DMS 273 (cell line): Measurements from ENCODE around the gene RAB3GAP1.
"Not testable (repeated sequence)": the region's sequence is repeated elsewhere in the genome, so short reads cannot be mapped to it uniquely, and the experiment has no call there.

ENCODE experiments used
- DNase-seq: peaks from one replicate; lab custom pipeline; 2025; ENCODE audit not compliant: unreplicated experiment; lab: John Stamatoyannopoulos, UW

RAB3GAP1 gene

DNA sequence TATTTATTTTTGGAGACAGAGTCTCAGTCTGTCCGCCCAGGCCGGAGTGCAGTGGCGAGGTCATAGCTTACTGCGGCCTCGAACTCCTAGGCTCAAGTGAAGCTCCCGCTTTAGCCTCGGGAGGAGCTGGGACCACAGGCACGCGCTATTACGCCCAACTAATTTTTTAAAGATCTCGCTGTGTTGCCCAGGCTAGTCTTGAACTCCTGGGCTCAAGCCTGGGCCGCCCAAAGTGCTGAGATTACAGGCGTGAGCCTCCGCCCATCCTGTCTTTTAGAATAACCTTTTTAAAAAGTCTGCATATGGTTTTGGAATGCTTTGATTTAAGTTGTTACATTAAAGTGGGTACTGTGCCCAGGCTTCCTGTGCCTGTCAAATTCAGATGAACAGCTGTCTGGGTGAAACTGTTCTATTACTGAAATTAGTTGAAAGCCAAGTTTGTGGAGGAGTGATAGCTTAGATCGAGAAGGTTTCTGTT is 944 bp downstream of the RAB3GAP1 start:
- peak; percentile 48 for DNase-seq

DNA sequence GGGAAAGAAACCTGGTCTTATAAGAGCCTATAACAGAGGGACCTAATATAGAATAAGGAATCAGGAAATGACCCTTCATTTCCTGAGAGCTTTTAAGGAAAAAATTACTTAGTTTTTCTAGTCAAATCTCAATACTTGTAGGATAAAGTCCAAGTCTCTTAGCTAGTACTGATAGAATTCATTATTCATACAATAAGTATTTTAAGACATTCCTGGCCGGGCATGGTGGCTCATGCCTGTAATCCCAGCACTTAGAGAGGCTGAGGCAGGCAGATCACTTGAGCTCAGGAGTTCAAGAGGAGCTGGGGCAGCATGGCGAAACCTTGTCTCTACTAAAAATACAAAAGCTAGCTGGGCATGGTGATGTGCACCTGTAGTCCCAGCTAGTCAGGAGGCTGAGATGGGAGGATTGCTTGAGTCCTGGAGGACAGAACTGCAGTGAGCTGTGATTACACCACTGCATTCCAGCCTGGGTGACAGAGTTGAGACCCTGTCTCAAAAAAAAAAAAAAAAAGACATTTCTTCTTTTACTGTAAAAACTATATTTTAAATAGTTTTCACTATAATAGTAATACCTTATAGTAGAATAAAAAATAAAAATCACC is 3.2 kb downstream of the RAB3GAP1 start:
- no peak for DNase-seq

DNA sequence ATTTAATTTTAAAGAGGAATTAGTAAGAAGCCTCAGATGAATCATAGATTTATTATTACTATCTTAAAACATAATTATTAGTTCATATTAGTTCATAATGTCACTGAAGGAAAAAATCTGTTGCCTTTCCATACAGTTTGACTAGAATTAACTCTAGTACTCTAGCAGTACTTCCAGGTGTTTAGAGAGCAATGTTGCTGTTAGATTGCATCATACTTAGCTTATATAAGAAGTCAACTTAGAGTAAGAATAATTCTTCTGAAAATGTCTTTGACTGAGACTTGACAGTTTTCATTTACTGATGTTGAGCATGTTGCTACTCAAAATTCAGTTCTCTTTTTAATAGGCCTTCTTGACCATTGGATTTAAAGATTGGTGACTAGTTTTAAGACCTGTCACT is 4.7 kb downstream of the RAB3GAP1 start:
- DNase-seq = peak; percentile 6

DNA sequence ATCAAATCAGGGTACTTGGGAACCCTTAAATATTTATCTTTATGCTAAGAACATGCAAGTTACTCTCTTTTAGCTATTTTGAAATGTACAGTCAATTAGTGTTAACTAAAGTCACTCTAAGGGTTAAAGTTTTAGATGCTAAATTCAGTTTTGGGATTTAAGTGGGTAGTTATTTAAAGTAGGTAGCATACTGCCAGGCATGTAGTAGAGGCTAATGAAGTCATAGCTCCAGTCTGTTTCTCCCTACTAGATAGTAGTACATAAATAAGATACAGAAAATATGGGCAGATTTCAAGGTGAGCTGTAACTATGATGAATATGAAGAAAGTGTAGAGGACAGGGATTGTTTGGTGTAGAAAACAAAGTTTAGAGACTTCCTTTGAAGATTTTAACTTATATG is 7.5 kb downstream of the RAB3GAP1 start:
- DNase-seq = no peak

DNA sequence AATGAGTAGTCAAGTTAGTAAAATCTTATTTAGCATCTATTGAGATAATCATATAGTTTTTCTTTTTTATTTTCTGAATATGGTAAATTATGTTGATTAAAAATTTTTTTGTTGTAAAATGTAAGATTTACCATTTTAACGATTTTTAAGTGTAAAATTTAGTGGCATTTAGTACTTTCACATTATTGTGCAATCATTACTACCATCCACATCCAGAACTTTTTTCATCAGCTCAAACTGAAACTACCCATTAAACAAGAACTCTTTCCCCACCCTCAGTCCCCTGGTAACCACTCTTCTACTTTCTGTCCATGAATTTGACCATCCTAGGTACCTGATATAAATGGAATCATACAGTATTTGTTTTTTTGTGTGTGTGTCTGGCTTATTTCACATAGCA is 11.1 kb downstream of the RAB3GAP1 start:
- DNase-seq = no peak

DNA sequence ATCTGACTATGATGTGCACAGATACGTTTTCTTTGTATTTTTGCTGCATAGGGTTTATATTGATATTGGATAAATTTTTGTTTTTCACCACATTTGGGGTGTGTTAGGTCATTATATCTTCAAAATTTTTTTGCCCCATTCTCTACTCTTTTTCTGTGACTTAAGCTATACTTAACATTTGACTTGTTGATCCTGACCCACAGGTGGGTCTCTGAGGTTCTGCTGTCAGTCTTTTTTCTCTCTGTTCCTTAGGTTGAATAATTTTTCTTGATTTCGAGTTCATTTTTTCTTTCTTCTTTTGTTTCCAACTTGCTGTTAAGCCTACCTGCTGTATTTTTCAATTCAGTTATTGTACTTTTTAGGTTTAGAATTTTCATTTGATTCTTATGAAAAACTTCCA is 12.1 kb downstream of the RAB3GAP1 start:
- DNase-seq = no peak

DNA sequence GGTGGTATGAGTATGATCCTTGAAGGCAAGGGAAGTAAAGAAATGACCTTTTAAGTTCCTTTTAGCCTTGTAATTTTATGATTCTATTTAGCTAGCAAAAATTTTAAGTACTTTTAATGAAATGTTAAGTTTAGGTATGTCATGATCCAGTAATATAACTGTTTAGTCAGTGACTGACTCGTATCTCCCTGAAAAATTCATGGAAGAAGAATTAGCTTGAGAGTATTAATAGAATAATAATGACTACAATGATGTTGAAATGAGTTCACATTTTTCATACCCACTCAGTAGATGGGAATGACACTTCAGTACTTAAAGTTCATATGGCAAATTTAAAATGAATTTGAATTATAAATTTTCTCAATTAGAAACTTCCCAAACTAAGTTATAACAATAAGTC is 14.6 kb downstream of the RAB3GAP1 start:
- DNase-seq = no peak

DNA sequence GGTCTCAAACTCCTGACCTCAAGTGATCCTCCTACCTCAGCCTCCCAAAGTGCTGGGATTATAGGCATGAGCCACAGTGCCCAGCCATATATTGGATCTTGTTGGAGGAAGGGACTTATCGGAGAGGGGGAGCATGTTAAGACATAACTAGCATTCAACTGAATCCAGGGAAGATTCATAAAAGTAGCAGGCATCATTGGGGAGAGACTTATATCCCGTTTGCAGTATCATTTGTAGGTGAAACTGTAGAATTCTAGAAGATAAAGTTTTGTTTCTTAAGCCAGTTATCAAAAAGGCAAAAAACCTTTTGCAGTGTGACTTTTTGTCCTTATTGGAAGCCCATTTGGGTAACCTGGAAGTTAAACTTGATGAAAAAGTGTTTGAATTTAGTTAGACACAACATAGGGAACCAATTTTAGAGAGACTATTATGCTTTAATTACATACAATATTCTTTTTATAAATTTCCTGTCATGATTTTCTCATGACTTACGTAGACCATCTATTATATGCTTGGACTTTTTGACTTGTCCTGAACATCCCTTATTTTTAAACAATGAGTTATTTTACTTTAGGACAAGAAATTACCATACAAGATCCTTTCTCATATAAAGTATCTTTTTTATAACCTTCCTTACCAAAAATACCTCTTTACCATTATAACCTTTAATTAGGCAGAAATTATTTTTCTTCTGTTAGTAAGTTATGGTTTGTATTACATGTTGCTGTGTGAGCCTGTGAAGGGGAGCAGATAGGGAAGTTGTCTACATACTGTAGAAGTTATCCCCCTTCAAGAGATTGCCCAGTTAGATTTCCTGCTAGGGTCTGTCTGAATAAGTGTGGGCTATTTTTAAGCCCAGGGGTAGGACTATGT is 20.3 kb downstream of the RAB3GAP1 start:
- DNase-seq = peak; percentile 44

DNA sequence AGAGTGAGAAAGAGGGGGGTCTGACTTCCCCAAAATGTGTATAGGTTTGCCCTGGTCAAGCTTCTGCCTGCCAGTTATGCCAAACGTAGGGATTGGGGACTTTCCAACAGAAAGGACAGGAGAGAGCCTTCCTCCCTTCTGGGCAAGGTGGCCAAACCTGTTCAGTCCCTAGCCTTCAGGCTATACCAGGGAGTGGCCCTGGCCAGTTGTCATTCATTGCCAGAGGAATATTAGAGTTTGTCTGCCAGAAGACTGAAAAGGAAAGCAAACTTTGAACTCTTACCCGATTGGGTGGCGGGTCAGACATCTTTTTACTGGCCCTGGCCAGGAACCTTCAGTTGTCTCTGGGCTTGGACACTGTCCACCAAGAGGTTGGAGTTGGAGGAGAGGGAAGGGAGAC is 22.1 kb downstream of the RAB3GAP1 start:
- DNase-seq = no peak

DNA sequence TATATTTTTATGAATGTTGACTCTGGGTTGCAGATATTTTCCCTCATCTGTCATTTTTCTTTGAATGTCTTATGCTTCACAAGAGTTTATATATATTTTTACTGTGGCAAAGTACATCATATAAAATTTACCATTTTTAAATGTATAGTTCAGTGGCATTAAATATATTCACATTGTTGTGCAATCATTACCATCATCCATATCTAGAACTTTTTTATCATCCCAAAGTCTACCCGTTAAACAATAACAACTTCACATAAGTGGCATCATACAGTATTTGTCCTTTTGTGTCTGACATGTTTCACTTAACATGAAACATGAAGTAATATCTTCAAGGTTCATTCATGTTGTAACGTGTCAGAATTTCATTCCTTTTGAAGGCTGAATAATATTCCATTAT is 24.5 kb downstream of the RAB3GAP1 start:
- DNase-seq = no peak

DNA sequence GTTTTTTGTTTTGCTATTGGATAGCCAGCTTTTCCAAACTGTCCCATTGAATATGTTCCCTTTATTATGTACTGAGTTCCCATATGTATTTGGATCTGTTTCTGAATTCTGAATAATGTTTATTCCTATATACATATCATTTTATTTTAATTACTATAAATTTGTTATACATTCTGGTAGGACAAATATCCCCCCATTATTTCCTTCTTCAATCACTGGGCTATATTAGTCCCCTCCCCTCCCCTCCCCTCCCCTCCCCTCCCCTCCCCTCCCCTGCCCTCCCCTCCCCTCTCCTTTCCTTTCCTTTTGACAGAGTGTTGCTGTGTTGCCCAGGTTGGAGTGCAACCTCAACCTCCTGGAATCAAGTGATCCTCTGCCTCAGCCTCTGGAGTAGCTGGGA is 26.3 kb downstream of the RAB3GAP1 start:
- DNase-seq = no peak

DNA sequence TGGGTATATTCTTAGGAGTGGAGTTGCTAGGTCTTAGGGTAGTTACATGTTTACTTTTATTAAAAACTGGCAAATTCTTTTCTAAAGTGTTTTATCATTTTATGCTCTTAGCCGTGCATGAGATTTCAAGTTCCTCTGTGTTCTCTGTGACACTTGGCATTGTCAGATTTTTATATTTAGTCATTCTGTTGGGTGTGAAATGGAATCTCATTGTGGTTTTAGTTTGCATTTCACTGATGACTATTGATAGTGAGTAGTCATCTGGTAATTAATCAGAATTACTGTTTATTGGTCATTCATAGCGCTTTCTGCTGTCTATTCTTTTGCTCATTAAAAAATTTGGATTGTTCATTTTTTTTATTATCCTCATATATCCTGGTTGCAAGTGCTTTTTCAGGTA is 34.1 kb downstream of the RAB3GAP1 start:
- no peak for DNase-seq

DNA sequence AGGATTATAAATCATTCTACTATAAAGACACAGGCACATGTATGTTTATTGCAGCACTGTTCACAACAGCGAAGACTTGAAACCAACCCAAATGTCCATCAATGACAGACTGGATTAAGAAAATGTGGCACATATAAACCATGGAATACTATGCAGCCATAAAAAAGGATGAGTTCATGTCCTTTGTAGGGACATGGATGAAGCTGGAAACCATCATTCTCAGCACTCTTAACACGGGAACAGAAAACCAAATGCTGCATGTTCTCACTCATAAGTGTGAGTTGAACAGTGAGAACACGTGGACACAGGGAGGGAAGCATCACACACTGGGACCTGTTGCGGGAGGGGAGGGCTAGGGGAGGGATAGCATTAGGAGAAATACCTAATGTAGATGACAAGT is 37.5 kb downstream of the RAB3GAP1 start:
- DNase-seq = not testable (repeated sequence)

DNA sequence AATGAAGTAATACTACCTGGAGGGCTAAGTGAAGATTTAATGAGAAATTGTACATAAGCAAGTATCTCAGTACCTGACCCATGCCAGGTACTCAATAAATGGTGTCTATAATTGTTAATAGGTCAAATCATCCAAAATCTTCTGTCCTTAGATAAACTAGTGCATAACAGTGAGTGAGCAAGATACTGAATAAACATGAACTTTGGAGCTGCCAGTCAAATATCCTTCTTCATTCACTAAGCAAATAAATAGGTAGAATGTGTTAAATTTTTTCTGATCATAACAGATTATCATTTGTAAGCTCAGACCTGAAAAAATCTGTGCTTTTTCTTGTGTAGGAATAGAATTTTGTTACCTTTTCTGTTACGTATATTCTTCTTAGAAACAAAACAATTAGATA is 39.6 kb downstream of the RAB3GAP1 start:
- no peak for DNase-seq

DNA sequence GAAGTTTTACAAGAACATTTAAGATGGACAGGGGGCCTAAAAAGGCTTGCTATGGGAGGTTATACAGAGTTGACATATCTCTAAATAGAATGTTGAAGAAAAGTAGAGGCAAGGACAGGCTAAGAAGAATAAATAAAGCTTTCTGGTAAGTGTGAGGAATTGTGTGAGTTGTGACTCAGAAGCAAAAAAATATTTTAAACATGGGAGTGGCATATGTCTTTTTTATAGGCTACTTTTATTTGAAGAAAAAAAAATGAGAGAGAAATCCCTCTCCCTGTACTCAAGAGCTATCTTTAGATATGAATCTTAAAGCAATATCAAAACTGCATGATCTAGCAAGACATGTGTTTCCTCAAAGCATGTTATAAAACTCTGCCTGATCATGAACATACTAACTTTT is 41.1 kb downstream of the RAB3GAP1 start:
- no peak for DNase-seq

DNA sequence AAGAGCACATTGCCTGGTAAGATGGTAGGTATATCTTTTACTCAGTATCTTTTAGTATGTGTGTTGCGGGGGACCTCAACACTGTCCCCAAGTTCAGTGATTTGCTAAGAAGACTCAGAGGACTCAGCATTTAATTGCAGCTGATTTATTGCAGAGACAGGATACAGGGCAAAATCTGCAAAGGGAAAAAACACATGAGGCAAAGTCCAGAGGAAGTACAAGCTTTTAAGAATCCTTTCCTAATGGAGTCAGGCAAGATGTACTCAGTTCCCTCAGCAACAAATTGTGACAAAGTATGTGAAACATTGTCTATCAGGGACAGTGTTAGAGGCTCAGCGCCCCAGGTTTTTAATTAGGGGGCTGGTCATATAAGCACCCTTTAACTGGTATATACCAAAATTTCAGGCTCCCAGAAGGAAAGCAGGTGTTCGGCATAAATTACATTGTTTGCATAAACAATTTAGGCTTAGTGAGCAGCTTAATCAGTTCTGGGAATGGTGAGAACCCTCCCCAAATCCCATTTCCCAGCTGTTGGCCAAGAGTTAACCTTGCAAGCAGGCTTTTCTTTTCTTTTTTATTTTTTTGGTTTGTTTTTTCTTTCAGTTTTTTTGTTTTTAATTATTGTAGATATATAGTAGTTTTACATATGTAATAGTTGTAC is 41.7 kb downstream of the RAB3GAP1 start:
- peak; percentile 79 for DNase-seq

DNA sequence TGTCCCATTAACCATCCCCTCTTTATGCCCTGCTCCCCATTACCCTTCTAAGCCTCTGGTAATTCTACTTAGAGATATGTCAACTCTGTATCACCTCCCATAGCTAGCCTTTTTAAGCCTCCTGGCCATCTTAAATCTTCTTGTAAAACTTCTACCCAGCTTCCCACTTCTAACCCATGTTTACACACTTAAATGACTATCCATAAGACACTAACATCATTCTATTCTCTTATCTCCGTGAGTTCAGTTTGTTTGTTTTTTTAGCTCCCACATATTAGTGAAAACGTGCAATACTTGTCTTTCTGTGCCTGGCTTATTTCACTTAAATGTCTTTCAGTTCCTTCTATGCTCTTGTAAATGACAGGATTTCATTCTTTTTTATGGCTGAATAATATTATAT is 42.4 kb downstream of the RAB3GAP1 start:
- no peak for DNase-seq

DNA sequence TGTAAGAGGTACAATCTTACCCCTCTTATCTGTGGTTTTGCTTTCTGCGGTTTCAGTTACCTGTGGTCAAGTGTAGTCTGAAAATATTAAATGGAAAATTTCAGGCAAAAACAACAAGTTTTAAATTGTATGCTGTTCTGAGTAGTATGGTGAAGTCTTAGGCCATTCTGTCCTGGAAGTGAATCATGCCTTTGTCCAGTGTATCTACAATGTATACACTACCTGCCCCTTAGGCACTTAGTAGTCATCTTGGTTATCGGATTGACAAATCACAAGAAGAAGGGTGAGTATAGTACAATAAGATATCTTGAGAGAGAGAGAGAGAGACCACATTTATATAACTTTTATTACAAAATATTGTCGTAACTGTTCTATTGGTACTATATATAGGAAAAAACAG is 43.5 kb downstream of the RAB3GAP1 start:
- no peak for DNase-seq

DNA sequence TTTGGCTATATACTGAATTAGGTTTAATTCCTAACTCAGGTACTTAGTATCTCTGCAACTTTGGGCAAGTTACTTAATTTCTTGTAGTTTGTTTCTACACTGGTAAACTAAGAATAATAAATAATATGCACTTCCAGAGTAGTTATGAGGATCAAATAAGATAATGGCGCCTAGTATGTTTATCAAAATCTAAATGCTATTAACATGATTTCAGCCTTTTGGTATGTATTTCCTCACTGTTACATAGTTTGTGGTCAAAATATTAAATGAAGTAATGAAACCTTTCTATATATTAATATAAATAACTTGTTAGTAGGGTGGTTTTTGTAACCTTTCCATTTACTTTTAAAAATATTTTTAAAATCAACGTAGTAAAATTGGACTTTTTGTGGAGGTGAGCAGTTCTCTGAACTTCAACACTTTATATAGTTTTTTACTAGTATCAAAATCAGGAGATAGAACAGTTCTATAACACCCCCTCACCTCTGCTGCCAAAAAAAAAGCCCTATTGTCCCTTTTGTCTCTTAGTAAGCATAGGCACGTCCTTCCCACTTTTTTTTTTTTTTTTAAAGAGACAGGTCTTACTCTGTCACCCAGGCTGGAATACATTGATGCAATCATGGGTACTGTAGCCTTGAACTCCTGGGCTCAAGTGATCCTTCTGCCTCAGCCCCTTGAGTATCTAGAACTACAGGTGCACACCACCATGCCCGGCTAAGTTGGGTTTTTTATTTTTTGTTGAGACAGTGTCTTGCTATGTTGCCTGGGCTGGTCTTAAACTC is 44.8 kb downstream of the RAB3GAP1 start:
- no peak for DNase-seq

DNA sequence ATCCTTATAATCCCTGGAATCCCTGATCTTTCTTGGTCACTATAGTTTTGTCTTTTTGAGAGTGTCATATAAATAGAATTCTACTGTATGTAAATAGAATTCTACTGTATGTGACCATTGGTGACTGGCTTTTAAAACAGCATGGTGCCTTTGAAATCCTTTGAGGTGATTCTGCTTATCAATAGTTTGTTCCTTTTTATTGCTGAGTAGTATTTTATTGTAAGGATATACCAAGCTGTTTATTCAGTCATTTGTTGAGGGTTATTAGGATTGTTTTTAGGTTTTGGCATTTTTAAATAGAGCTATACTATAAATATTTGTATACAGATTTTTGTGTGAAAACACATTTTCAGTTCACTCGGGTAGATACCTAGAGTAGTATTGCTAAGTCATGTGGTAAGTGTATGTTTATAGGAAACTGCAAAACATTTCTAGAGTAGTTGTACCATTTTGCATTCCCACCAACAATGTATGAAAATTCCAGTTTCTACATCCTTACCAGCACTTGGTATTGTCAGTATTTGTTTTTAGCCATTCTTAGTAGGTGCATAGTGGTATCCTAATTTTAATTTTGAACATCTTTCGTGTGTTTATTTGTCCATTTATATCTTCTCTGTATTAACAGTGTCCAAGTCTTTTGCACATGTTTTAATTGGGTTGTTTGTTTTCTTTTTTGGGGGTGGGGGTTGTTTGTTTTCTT is 45.6 kb downstream of the RAB3GAP1 start:
- DNase-seq = no peak
